A549 treated with Hydrocortisone at 1 μM for 4 hours (cell line): ENCODE results near the gene ACOX1. TPM values are rescaled to one million over a fixed set of nuclear protein-coding genes. Genes with fewer than 3 reads are reported as not detected.

Experiments used
- total RNA-seq: library from RNA; stranded (reverse); fragments of 200-300 nt; extraction: Qiagen RNA extraction; gene quantifications from 5 replicates; pipeline ENCODE4 v1.2.3, GENCODE V29; 2022

The ACOX1 gene
- 14.4 to 19.8 TPM (median 16.1 TPM) in 5 replicates for total RNA-seq

DNA sequence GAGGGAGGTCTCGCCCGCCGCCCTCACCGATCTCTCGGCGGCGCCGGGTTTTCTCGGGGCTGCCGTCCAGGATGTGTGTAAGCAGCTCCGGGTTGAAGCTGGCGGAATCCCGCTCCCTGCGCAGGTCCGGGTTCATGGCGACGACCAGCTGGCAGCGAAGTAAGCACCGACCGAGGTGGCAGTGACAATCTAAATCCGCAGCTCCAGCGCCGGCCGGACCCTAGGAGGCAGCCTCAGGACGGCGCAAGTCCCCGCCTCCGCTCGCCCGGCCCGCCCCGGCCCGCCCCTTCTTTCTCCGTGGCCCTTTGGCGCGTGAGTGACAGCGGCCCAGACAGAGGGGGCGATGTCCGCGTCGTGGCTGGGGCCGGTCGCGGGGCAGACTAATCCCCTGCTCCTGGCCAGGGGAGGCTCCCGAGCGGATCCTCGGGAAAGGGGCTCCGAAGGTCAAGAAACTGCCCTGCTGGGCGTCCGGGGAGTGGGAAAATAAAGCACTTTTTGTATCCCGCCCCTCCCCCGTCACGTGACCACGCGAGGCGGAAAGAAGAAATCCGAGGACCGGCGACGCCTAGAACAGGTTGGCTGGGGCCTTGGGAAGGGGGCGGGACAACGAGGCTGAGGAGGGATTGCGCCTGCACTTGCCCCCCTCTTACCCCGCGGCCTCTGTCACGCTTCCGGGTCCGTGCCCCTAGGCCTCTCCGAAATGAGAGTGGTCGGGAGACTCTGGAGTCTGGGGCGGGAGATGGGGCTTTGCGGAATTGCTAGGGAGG lies at the start of gene ACOX1, which contains the start of gene TEN1:
TSS of gene ACOX1 (minus strand) at position 229 of the 767 bp plus-strand sequence. CDS start at position 136, 93 bp downstream.
TSS of gene TEN1 (plus strand) at position 303 of the 767 bp plus-strand sequence. CDS start 6,953 bp downstream, outside the sequence.

DNA sequence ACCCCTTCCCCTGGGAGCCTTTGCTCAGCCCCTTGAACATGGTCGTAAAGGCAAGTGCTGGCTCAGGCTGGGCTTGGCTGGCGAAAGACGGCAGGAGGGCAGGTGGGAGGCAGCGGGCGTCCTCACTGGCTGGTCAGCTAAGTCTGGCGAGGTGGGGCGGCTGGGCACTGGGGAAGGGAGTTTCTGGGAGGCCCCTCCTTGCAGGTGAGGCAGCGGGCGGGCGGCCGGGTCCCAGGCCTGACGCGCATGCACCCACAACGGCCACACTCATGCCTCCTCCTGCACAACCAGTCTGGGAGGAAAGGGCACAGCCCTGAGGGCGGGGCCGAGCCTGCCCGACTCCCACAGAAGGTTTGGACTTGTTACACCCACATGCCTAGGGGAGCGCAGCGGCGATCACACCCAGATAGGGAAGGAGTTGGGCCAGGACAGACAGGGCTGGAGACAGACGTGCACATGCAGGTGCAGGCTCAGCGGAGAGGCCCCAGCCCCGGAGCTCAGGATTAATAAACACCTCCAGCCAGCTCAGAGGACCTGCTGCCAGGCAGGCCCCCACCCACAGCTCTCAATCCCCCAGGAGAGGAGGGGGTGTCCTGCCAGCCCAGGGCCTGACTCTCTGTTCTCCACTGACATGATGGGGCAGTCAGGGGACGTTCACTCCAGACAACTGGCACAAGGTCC lies 48.3 kb upstream of the ACOX1 start, which contains the start of gene EVPL:
TSS of gene EVPL (minus strand) at position 148 of the 681 bp plus-strand sequence. CDS start at position 40, 108 bp downstream.

DNA sequence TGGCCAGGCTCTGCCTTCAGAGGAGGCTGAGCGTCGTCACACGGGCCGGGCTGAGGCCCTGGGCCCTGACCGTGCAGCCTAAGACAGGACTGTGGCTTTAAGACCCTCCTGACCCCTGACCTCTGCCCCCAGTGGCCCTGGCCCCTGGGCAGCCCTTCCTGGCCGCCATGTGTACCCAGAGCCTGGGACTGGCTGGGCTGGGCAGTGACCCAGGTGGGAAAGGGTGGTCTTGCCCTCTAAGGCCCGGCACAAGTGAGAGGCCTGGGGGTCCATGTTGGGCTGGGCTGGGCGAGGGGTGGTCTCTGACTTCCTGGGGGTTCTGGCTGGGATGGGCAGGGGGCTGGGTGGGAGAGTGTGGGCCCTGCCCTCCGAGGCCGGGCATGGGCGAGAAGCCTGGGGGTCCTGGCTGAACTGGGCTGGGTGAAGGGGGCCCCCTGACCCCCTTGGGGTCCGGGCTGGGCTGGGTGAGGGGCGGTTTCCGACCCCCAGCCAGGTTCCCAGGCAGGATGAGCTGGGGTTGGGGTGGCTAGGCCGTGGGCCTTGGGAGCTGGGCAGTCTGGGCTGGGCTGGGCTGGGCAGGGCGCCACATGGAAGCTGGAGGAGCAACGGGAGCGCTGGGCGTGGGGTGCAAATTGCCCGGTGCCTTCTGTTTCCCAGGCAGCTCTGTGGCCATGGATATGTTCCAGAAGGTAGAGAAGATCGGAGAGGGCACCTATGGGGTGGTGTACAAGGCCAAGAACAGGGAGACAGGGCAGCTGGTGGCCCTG lies 22.0 kb upstream of the ACOX1 start, which contains the start of gene CDK3:
TSS of gene CDK3 (plus strand) at position 101 of the 767 bp plus-strand sequence. CDS start at position 672, 571 bp downstream.

DNA sequence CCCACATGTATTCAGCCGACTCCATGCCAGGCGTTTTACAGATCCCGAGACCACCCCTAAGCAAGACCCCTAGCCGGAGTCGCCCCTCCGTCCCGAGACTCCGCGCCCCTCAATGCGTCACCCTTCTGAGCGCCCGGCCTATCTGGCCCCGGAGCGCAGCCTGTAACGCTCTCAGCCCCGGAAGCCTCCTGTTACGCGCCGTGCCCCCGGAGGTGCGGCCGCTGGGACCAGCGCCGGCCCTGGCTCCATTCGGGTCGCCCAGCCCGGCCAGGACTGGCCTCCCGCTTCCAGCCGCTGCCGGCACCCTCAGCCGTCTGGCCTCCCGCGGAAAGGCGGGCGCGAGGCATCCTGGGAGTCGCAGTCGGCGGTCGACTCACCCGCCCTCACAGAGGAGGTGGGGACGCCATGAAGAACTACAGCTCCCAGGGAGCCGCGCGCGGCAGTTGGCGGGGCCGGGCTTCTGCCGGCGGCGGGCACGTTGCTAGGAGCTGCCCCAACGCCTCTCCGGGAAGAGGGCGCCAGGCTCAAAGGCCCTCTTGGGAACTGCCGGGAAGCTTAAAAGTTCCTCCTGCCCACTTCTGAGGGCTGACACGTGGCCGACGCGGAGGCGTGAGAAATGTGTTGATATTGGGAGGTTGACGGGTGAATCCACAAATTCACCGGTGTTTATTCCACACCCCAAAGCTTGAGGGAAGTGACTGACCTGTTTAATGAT lies 38.1 kb downstream of the ACOX1 start, which contains the start of gene FBF1:
TSS of gene FBF1 (minus strand) at position 316 of the 715 bp plus-strand sequence. CDS start 2,893 bp downstream, outside the sequence.

DNA sequence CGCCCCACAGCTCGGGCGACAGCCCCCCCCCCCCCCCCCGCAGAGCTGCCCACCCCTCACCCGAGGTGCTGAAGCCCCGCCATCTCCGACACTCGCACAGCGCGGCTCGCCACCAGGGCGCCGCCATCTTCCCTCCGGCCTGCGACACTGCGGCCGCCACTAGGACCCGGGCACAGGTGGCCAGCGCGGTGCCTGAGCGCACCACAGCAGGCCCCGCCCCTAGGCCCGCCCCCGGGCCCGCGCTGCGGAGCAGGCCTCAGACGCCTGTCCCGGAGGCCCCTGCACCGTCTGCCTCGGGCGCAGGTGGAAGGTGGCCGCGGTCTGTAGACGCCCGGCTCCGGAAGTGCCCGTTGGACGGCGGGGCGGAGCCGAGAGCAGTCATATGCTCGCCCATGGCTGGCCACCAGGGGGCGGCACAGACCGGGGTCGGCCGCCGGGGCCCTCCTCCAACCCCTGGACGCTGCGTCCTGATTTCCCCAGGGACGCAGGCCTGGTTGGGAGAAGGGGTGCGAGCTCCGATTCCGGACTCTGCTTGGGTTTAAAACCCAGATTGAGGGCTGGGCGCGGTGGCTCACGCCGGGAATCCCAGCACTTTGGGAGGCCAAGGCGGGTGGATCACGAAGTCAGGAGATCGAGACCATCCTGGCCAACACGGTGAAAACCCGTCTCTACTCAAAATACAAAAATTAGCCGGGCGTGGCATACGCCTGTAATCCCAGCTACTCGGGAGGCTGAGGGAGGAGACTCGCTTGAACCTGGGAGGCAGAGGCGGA lies 74.0 kb downstream of the ACOX1 start, which contains the start of gene MRPL38:
TSS of gene MRPL38 (minus strand) at position 136 of the 773 bp plus-strand sequence. CDS start at position 127, 9 bp downstream.

DNA sequence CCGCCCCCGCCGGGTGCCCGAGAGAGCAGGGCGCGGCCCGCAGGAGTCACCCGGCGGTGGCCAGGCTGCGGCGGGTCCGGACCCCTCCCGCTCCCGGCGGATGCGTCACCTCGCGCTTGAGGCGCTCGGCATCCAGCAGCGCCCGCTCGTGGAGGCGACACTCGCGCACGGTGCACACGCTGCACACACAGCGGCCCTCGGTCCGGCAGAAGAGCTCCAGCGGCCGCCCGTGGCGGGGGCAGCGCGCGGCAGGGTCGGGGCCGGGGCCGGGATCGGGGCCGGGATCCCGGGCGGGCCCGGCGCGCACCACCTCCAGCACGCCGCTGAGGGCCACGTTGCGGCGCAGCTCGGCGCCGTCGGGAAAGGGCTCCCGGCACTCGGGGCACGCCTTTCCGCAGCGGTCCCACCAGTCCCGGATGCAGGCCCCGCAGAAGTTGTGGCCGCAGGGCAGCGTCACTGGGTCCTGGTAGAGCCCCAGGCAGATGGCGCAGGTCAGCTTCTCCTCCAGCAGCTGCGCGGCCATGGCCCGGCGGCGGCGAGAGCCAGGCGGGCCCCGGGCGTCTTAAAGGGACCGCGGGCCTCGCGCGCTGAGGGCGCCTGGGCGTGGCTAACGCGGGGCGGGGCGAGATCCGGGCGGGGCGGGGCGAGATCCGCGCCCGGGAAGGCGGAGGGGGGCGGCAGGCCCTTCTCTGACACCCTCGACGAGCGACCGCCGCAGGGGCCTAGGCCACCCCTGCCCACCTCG lies 82.4 kb downstream of the ACOX1 start, which contains the start of gene TRIM65:
TSS of gene TRIM65 (minus strand) at position 537 of the 745 bp plus-strand sequence. CDS start at position 523, 14 bp downstream.

Other genes with a start within 250 kb of the ACOX1 start
- 56.1 to 85.9 TPM (median 74.7 TPM) in 5 replicates for gene GALK1, start 214.0 kb downstream of the ACOX1 start, total RNA-seq
- 23.3 to 29.5 TPM (median 28.0 TPM) in 5 replicates for gene UNK, start 194.4 kb downstream of the ACOX1 start, total RNA-seq
- 5.0 to 6.8 TPM (median 5.9 TPM) in 5 replicates for gene UNC13D, start 134.8 kb downstream of the ACOX1 start, total RNA-seq
- 78.8 to 101 TPM (median 86.8 TPM) in 5 replicates for gene WBP2, start 123.8 kb downstream of the ACOX1 start, total RNA-seq
- 134 to 188 TPM (median 179 TPM) in 5 replicates for gene TRIM47, start 100.6 kb downstream of the ACOX1 start, total RNA-seq
- 31.1 to 41.1 TPM (median 35.9 TPM) in 5 replicates for gene TRIM65, start 82.2 kb downstream of the ACOX1 start, total RNA-seq
- gene MRPL38, start 74.3 kb downstream of the ACOX1 start, total RNA-seq: 90.5 to 127 TPM (median 118 TPM) in 5 replicates
- 5.8 to 8.8 TPM (median 7.4 TPM) in 5 replicates for gene FBF1, start 38.1 kb downstream of the ACOX1 start, total RNA-seq
- gene TEN1, start 74 bp upstream of the ACOX1 start, total RNA-seq: 22.1 to 25.6 TPM (median 24.6 TPM) in 5 replicates
- gene CDK3, start 21.7 kb upstream of the ACOX1 start, total RNA-seq: 2.8 to 5.7 TPM (median 4.7 TPM) in 5 replicates
- 14.7 to 18.8 TPM (median 16.8 TPM) in 5 replicates for gene EVPL, start 48.1 kb upstream of the ACOX1 start, total RNA-seq
- gene SRP68, start 93.4 kb upstream of the ACOX1 start, total RNA-seq: 80.7 to 90.9 TPM (median 85.2 TPM) in 5 replicates
- 0.89 to 1.8 TPM (median 1.7 TPM) in 5 replicates for gene GALR2, start 95.6 kb upstream of the ACOX1 start, total RNA-seq
- gene ZACN, start 100.0 kb upstream of the ACOX1 start, total RNA-seq: 0.13 to 0.53 TPM (median 0.33 TPM) in 5 replicates
- 57.5 to 64.4 TPM (median 61.2 TPM) in 5 replicates for gene EXOC7, start 124.6 kb upstream of the ACOX1 start, total RNA-seq
- 0.76 to 1.0 TPM (median 0.84 TPM) in 5 replicates for gene FOXJ1, start 162.1 kb upstream of the ACOX1 start, total RNA-seq